Karpas-422 (cell line): ENCODE measurements around the gene KDM4B. TPM values are rescaled to one million over a fixed set of nuclear protein-coding genes. Genes with fewer than 3 reads are reported as not detected.

Experiments used
- DNase-seq: peaks from one replicate; pipeline ENCODE4 v3.0.0-alpha.2; 2015
- H2AFZ ChIP-seq: fragments of 200-600 bp; sonication (generic); 2 replicates; pipeline ENCODE4 v1.6.1; 2014; ENCODE audit warnings: antibody characterized with exemption, low read length, mixed read lengths
- H3K27ac ChIP-seq: fragments of 200-600 bp; sonication (generic); 2 replicates; pipeline ENCODE4 v1.5.1; 2014; ENCODE audit warnings: mild to moderate bottlenecking, low read length, moderate library complexity
- H3K27me3 ChIP-seq: fragments of 200-600 bp; sonication (generic); 2 replicates; pipeline ENCODE4 v1.6.1; 2014; ENCODE audit warnings: low read length, mixed read lengths
- H3K36me3 ChIP-seq: fragments of 200-600 bp; sonication (generic); 2 replicates; pipeline ENCODE4 v1.6.1; 2014; ENCODE audit warnings: low read length, mixed read lengths; ENCODE audit not compliant: insufficient read depth
- H3K4me1 ChIP-seq: fragments of 200-600 bp; sonication (generic); 2 replicates; pipeline ENCODE4 v1.6.1; 2014; ENCODE audit warnings: mild to moderate bottlenecking, low read length, mixed read lengths
- H3K4me2 ChIP-seq: fragments of 200-600 bp; sonication (generic); 2 replicates; pipeline ENCODE4 v1.6.1; 2014; ENCODE audit warnings: low read length, low read depth, mild to moderate bottlenecking; ENCODE audit not compliant: poor library complexity, severe bottlenecking
- H3K4me3 ChIP-seq: fragments of 200-600 bp; sonication (generic); 2 replicates; pipeline ENCODE4 v1.5.1; 2014; ENCODE audit warnings: mild to moderate bottlenecking, antibody characterized with exemption, low read length, mixed read lengths
- H3K79me2 ChIP-seq: fragments of 200-600 bp; sonication (generic); 2 replicates; pipeline ENCODE4 v1.6.1; 2014; ENCODE audit warnings: mild to moderate bottlenecking, low read length, mixed read lengths
- H3K9ac ChIP-seq: fragments of 200-600 bp; sonication (generic); 2 replicates; pipeline ENCODE4 v1.6.0; 2014; ENCODE audit warnings: low read length
- H3K9me2 ChIP-seq: fragments of 200-600 bp; sonication (generic), shearing (Covaris generic); replicated peaks from 2 replicates; pipeline ENCODE4 v1.6.0; 2014; ENCODE audit warnings: mild to moderate bottlenecking, low read length, moderate library complexity; ENCODE audit not compliant: insufficient read depth
- H3K9me3 ChIP-seq: fragments of 300-700, 200-600 bp; sonication (generic); 2 replicates; pipeline ENCODE4 v1.6.1; 2014; ENCODE audit warnings: low read length, mixed read lengths
- H4K20me1 ChIP-seq: fragments of 200-600 bp; sonication (generic); 2 replicates; pipeline ENCODE4 v1.6.1; 2014; ENCODE audit warnings: mild to moderate bottlenecking, antibody characterized with exemption, low read length, low read depth; ENCODE audit not compliant: insufficient read depth
- total RNA-seq: library from RNA; depleted of rRNA; stranded (reverse); fragments of >200 nt; shearing (Covaris generic); gene quantifications from 2 replicates; pipeline ENCODE4 v1.2.3, GENCODE V29; 2014; ENCODE audit warnings: low replicate concordance

The KDM4B gene
- total RNA-seq, 1 experiment from 2014 or later = 50.8 TPM

DNA sequence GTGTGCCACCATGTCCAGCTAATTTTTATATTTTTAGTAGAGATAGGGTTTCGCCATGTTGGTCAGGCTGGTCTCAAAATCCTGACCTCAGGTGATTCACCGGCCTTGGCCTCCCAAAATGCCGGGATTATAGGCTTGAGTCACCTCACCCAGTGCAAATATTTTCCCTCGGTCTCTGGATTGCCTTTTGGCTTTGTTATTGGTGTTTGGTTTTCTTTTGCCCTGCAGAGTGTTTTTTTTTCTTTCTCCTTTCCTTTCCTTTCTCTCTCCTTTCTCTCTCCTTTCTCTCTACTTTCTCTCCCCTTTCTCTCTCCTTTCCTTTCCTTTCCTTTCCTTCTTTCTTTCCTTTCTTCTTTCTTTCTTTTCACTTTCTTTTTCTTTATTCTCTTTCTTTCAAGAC lies 33.2 kb downstream of the KDM4B start:
- Histone ChIP-seq H3K27ac (no peak overlapping the region), H3K9ac (no peak overlapping the region), H4K20me1 (no peaks in the 10 kb centered on the region), H3K4me3 (no peak overlapping the region), H3K4me2 (no peak overlapping the region), H3K9me2 (no peaks in the 10 kb centered on the region), H3K9me3 (no peaks in the 10 kb centered on the region), H3K79me2 (peaks cover 45% of the 10 kb centered on the region), H3K36me3 (no peaks in the 10 kb centered on the region), H3K4me1 (no peaks in the 10 kb centered on the region), H3K27me3 (no peaks in the 10 kb centered on the region), H2AFZ (no peak overlapping the region)
- no peak for DNase-seq

GRCh38 chr19:5003781-5004180 lies 34.9 kb downstream of the KDM4B start:
- no peak overlapping the region for H3K4me2 ChIP-seq
- H3K27ac ChIP-seq = no peak overlapping the region
- H2AFZ ChIP-seq = no peak overlapping the region
- H3K9ac ChIP-seq = no peak overlapping the region
- no peak for DNase-seq
- no peaks in the 10 kb centered on the region for H3K27me3 ChIP-seq
- no peaks in the 10 kb centered on the region for H3K9me3 ChIP-seq
- no peaks in the 10 kb centered on the region for H4K20me1 ChIP-seq
- H3K4me3 ChIP-seq = no peak overlapping the region
- no peaks in the 10 kb centered on the region for H3K36me3 ChIP-seq
- no peaks in the 10 kb centered on the region for H3K4me1 ChIP-seq
- H3K79me2 ChIP-seq = peaks cover 53% of the 10 kb centered on the region
- H3K9me2 ChIP-seq = no peaks in the 10 kb centered on the region

DNA sequence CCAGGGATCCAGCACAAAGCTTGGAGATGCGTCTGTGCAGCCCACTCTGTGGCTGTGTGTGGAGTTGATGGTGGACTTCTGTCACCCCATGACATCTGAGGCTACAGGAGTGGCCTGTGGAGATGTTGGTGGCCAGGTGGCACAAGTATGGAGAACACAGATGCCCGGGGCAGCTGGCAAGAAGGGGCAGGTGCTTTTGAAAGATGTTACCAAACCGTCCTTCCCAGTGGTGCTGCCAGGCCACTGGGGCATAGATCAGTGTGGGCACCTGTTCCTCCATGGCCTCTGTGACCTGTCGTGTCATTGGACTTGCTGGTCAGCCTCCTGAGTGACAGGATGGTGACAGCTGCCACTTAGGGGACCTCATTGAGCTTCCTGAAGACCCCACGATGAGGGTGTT lies 36.2 kb downstream of the KDM4B start:
- Histone ChIP-seq H3K79me2 (peaks cover 64% of the 10 kb centered on the region), H4K20me1 (no peaks in the 10 kb centered on the region)

GRCh38 chr19:5006201-5006600 lies 37.3 kb downstream of the KDM4B start:
- no peak overlapping the region for H3K9ac ChIP-seq
- H3K4me3 ChIP-seq = no peak overlapping the region
- H3K4me2 ChIP-seq = no peak overlapping the region
- no peaks in the 10 kb centered on the region for H3K27me3 ChIP-seq
- H2AFZ ChIP-seq = no peak overlapping the region
- DNase-seq = no peak
- H3K27ac ChIP-seq = no peak overlapping the region
- H3K79me2 ChIP-seq = peaks cover 68% of the 10 kb centered on the region
- no peaks in the 10 kb centered on the region for H3K4me1 ChIP-seq
- no peaks in the 10 kb centered on the region for H3K9me2 ChIP-seq
- no peaks in the 10 kb centered on the region for H4K20me1 ChIP-seq
- H3K36me3 ChIP-seq = no peaks in the 10 kb centered on the region
- no peaks in the 10 kb centered on the region for H3K9me3 ChIP-seq

More for the DNA sequence above, 36.2 kb downstream of the KDM4B start:
- no peak overlapping the region for H3K27ac ChIP-seq
- no peak overlapping the region for H3K4me2 ChIP-seq
- no peaks in the 10 kb centered on the region for H3K4me1 ChIP-seq
- no peaks in the 10 kb centered on the region for H3K9me3 ChIP-seq
- H3K9me2 ChIP-seq = no peaks in the 10 kb centered on the region
- H3K27me3 ChIP-seq = no peaks in the 10 kb centered on the region
- H3K9ac ChIP-seq = no peak overlapping the region
- no peak for DNase-seq
- H3K36me3 ChIP-seq = no peaks in the 10 kb centered on the region
- H2AFZ ChIP-seq = no peak overlapping the region
- no peak overlapping the region for H3K4me3 ChIP-seq

GRCh38 chr19:5006821-5007220 lies 37.9 kb downstream of the KDM4B start:
- Histone ChIP-seq H3K36me3 (no peaks in the 10 kb centered on the region), H4K20me1 (no peaks in the 10 kb centered on the region), H3K4me2 (no peak overlapping the region), H3K27ac (no peak overlapping the region), H3K79me2 (peaks cover 69% of the 10 kb centered on the region), H3K9ac (no peak overlapping the region), H3K4me3 (no peak overlapping the region), H3K9me3 (no peaks in the 10 kb centered on the region), H3K4me1 (no peaks in the 10 kb centered on the region), H3K9me2 (no peaks in the 10 kb centered on the region), H3K27me3 (no peaks in the 10 kb centered on the region), H2AFZ (no peak overlapping the region)
- DNase-seq = no peak

DNA sequence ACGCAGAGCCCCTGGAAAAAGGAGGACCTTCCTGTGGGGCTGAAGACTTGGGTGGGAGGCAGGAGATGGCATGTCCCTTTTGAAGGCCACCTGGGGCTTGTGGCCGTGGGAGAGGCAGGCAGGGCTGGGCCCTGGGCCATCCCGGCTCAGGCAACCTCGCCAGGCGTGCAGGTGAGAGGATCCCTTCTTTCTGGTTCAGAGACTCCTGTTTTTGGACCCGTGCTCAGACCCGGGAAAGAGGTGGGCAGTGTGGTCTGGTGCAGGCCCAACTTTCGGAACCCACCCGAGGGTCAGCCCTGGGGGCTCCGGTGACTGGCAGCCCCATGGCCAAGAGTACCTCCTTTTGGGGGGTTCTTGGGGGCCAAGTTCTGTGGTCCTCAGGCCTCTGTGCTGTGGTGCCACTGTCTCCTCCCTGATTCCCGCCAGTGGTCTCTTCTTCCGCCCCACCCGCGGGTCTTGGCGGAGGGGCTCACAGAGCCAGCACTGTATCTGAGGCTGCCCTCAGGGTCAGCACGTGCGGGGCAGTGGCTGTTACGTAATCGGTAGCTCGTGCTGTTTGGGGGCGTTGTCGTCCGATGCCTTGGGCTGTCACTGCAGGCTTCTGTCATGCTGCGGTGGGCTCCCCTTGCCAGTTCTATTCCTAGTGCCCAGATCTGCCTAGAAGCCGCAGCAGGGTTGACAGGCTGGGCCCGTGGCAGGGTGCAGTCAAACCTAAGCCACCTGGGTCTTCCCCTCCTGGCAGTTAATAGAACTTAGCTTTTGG lies 42.7 kb downstream of the KDM4B start:
- H3K79me2 ChIP-seq = peaks cover 57% of the 10 kb centered on the region
- no peak overlapping the region for H3K4me2 ChIP-seq
- no peaks in the 10 kb centered on the region for H3K9me3 ChIP-seq
- H3K9me2 ChIP-seq = no peaks in the 10 kb centered on the region
- no peak overlapping the region for H2AFZ ChIP-seq
- no peak overlapping the region for H3K4me3 ChIP-seq
- H4K20me1 ChIP-seq = no peaks in the 10 kb centered on the region
- H3K9ac ChIP-seq = no peak overlapping the region
- H3K27me3 ChIP-seq = no peaks in the 10 kb centered on the region
- H3K27ac ChIP-seq = no peak overlapping the region
- peaks cover 4% of the 10 kb centered on the region; the same call in 1 of the 2 replicates for H3K36me3 ChIP-seq
- no peaks in the 10 kb centered on the region for H3K4me1 ChIP-seq
- DNase-seq = no peak

DNA sequence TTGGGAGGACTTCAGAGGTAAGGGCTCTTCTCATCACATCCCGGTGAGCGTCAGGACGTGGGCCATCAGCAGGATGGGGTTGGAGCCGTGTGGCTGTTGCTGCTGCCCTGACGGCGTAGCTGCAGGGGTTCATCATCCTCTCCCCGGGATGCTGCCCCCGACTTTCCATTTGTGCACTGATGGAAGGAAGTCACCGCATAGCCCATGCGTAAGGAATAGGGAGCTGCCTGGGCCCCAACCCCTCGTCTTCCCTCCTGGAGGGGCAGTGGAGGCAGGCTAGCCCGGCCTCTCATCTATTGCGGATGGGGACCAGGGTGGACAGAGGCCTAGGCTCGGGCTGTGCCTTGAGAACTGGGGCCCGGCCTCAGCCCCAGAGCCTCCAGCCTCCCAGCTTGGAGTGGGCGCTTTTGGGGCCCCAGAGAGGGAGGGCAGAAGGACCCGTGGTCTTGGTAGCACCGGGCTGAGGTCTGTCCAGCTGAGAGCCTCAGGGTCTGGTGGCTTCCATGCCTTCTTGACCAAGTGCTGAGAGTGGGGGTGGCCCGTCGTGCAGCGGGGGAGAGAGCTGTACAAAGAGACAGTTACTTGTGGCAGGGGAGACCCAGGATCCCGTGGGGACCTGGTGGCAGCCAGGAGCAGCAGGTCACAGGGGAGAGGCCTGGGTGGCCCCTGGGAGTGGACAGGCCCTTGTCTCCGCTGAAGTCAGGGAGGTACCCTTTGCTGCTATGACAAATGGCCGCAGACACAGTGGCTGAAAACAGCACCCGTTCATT lies 44.0 kb downstream of the KDM4B start:
- DNase-seq = no peak
- Histone ChIP-seq H3K79me2 (peaks cover 50% of the 10 kb centered on the region), H3K27ac (no peak overlapping the region), H3K9ac (no peak overlapping the region), H3K36me3 (peaks cover 9% of the 10 kb centered on the region; the same call in 1 of the 2 replicates), H3K4me3 (no peak overlapping the region), H3K9me3 (no peaks in the 10 kb centered on the region), H3K4me1 (no peaks in the 10 kb centered on the region), H3K27me3 (no peaks in the 10 kb centered on the region), H4K20me1 (no peaks in the 10 kb centered on the region), H3K4me2 (no peak overlapping the region), H2AFZ (no peak overlapping the region), H3K9me2 (no peaks in the 10 kb centered on the region)

- no peak overlapping the region for H3K4me3 ChIP-seq
- no peaks in the 10 kb centered on the region for H3K4me1 ChIP-seq
- no peaks in the 10 kb centered on the region for H3K9me2 ChIP-seq
- H3K4me2 ChIP-seq = no peak overlapping the region
- H3K9me3 ChIP-seq = no peaks in the 10 kb centered on the region; the same call in 1 of the 2 replicates
- DNase-seq = no peak
- H2AFZ ChIP-seq = no peak overlapping the region
- peaks cover 50% of the 10 kb centered on the region for H3K79me2 ChIP-seq
- H3K36me3 ChIP-seq = peaks cover 16% of the 10 kb centered on the region
- no peak overlapping the region for H3K27ac ChIP-seq
- no peaks in the 10 kb centered on the region for H3K27me3 ChIP-seq
- H3K9ac ChIP-seq = no peak overlapping the region
- no peaks in the 10 kb centered on the region for H4K20me1 ChIP-seq
These were observed 44.8 kb downstream of the KDM4B start for GRCh38 chr19:5013761-5014160.
